IPS-18a (cell line): Measurements from ENCODE around the gene TNNI2.

Source experiments
- H3K27ac ChIP-seq: one replicate; pipeline ENCODE4 v1.5.1; 2013; ENCODE audit warnings: low read length
- H3K27me3 ChIP-seq: one replicate; pipeline ENCODE4 v1.6.1; 2013; ENCODE audit warnings: mild to moderate bottlenecking, low read length; ENCODE audit not compliant: control insufficient read depth, insufficient read depth
- H3K36me3 ChIP-seq: one replicate; pipeline ENCODE4 v1.6.1; 2013; ENCODE audit warnings: low read depth, low read length; ENCODE audit not compliant: control insufficient read depth
- H3K4me1 ChIP-seq: one replicate; pipeline ENCODE4 v1.6.1; 2013; ENCODE audit warnings: low read depth, low read length; ENCODE audit not compliant: control insufficient read depth
- H3K4me3 ChIP-seq: one replicate; pipeline ENCODE4 v1.5.1; 2013; ENCODE audit warnings: low read length
- H3K9ac ChIP-seq: one replicate; pipeline ENCODE4 v1.6.1; 2013; ENCODE audit warnings: mild to moderate bottlenecking, low read length, moderate library complexity
- H3K9me3 ChIP-seq: one replicate; pipeline ENCODE4 v1.6.1; 2013; ENCODE audit warnings: low read depth, low read length; ENCODE audit not compliant: control insufficient read depth

Gene TNNI2

GRCh38 chr11:1861435-1862411, 22.9 kb downstream of the TNNI2 start:
- no peak overlapping the region for H3K9ac ChIP-seq
- H3K4me3 ChIP-seq = no peak overlapping the region
- no peaks in the 10 kb centered on the region for H3K9me3 ChIP-seq
- H3K36me3 ChIP-seq = no peaks in the 10 kb centered on the region
- no peaks in the 10 kb centered on the region for H3K4me1 ChIP-seq
- H3K27ac ChIP-seq = no peak overlapping the region
- no peaks in the 10 kb centered on the region for H3K27me3 ChIP-seq

GRCh38 chr11:1862588-1863351, 24.0 kb downstream of the TNNI2 start:
- H3K27ac ChIP-seq = no peak overlapping the region
- H3K9ac ChIP-seq = no peak overlapping the region
- H3K9me3 ChIP-seq = no peaks in the 10 kb centered on the region
- H3K36me3 ChIP-seq = no peaks in the 10 kb centered on the region
- no peaks in the 10 kb centered on the region for H3K4me1 ChIP-seq
- no peaks in the 10 kb centered on the region for H3K27me3 ChIP-seq
- H3K4me3 ChIP-seq = no peak overlapping the region

GRCh38 chr11:1863352-1864216, 24.8 kb downstream of the TNNI2 start:
- H3K27me3 ChIP-seq = no peaks in the 10 kb centered on the region

GRCh38 chr11:1864231-1864630, 25.4 kb downstream of the TNNI2 start:
- H3K27me3 ChIP-seq = no peaks in the 10 kb centered on the region
- H3K4me3 ChIP-seq = no peak overlapping the region
- no peaks in the 10 kb centered on the region for H3K4me1 ChIP-seq
- H3K36me3 ChIP-seq = no peaks in the 10 kb centered on the region
- H3K9ac ChIP-seq = no peak overlapping the region
- no peaks in the 10 kb centered on the region for H3K9me3 ChIP-seq
- H3K27ac ChIP-seq = no peak overlapping the region

More at GRCh38 chr11:1863352-1864216, 24.8 kb downstream of the TNNI2 start:
- H3K36me3 ChIP-seq = no peaks in the 10 kb centered on the region
- no peak overlapping the region for H3K4me3 ChIP-seq
- no peak overlapping the region for H3K9ac ChIP-seq
- H3K27ac ChIP-seq = no peak overlapping the region
- no peaks in the 10 kb centered on the region for H3K4me1 ChIP-seq
- no peaks in the 10 kb centered on the region for H3K9me3 ChIP-seq

GRCh38 chr11:1864831-1865665, 26.3 kb downstream of the TNNI2 start:
- no peaks in the 10 kb centered on the region for H3K4me1 ChIP-seq
- H3K36me3 ChIP-seq = no peaks in the 10 kb centered on the region
- no peak overlapping the region for H3K9ac ChIP-seq
- no peaks in the 10 kb centered on the region for H3K9me3 ChIP-seq
- no peak overlapping the region for H3K4me3 ChIP-seq
- H3K27me3 ChIP-seq = no peaks in the 10 kb centered on the region
- H3K27ac ChIP-seq = no peak overlapping the region

- Histone ChIP-seq H3K4me1 (no peaks in the 10 kb centered on the region), H3K9ac (no peak overlapping the region), H3K4me3 (no peak overlapping the region), H3K36me3 (no peaks in the 10 kb centered on the region), H3K27me3 (no peaks in the 10 kb centered on the region), H3K27ac (no peak overlapping the region), H3K9me3 (no peaks in the 10 kb centered on the region)
Observed at GRCh38 chr11:1866226-1866625, 27.4 kb downstream of the TNNI2 start.

- H3K27me3 ChIP-seq = no peaks in the 10 kb centered on the region
Observed at GRCh38 chr11:1866776-1867175, 28.0 kb downstream of the TNNI2 start.

GRCh38 chr11:1867381-1867780, 28.6 kb downstream of the TNNI2 start:
- no peak overlapping the region for H3K4me3 ChIP-seq
- no peaks in the 10 kb centered on the region for H3K27me3 ChIP-seq
- no peak overlapping the region for H3K9ac ChIP-seq
- H3K4me1 ChIP-seq = no peaks in the 10 kb centered on the region
- no peaks in the 10 kb centered on the region for H3K36me3 ChIP-seq
- H3K9me3 ChIP-seq = no peaks in the 10 kb centered on the region
- no peak overlapping the region for H3K27ac ChIP-seq

More at GRCh38 chr11:1866776-1867175, 28.0 kb downstream of the TNNI2 start:
- H3K4me3 ChIP-seq = no peak overlapping the region
- H3K36me3 ChIP-seq = no peaks in the 10 kb centered on the region
- H3K9me3 ChIP-seq = no peaks in the 10 kb centered on the region
- no peak overlapping the region for H3K27ac ChIP-seq
- H3K4me1 ChIP-seq = no peaks in the 10 kb centered on the region
- no peak overlapping the region for H3K9ac ChIP-seq

- H3K9ac ChIP-seq = no peak overlapping the region
Observed at GRCh38 chr11:1868056-1868635, 29.4 kb downstream of the TNNI2 start.

GRCh38 chr11:1868636-1869291, 30.0 kb downstream of the TNNI2 start:
- no peak overlapping the region for H3K9ac ChIP-seq
- no peak overlapping the region for H3K4me3 ChIP-seq
- H3K9me3 ChIP-seq = no peaks in the 10 kb centered on the region
- no peaks in the 10 kb centered on the region for H3K27me3 ChIP-seq
- no peak overlapping the region for H3K27ac ChIP-seq
- H3K4me1 ChIP-seq = no peaks in the 10 kb centered on the region
- H3K36me3 ChIP-seq = no peaks in the 10 kb centered on the region

More at GRCh38 chr11:1868056-1868635, 29.4 kb downstream of the TNNI2 start:
- no peaks in the 10 kb centered on the region for H3K4me1 ChIP-seq
- no peaks in the 10 kb centered on the region for H3K27me3 ChIP-seq
- H3K27ac ChIP-seq = no peak overlapping the region
- no peaks in the 10 kb centered on the region for H3K36me3 ChIP-seq
- no peak overlapping the region for H3K4me3 ChIP-seq
- H3K9me3 ChIP-seq = no peaks in the 10 kb centered on the region
